Urothelium cell line (cell line): ENCODE results near the gene CYTH2.
"Not testable (repeated sequence)": the region's sequence is repeated elsewhere in the genome, so short reads cannot be mapped to it uniquely, and the experiment has no call there.

ENCODE experiments used
- DNase-seq: peaks from one replicate; pipeline ENCODE4 v3.0.0; 2011; ENCODE audit warnings: low spot score, mixed read lengths
- FAIRE-seq: peaks from 2 replicates; lab custom pipeline; 2011; peaks lifted over from hg19 to GRCh38; lab: Jason Lieb, UNC

CYTH2 gene

DNA sequence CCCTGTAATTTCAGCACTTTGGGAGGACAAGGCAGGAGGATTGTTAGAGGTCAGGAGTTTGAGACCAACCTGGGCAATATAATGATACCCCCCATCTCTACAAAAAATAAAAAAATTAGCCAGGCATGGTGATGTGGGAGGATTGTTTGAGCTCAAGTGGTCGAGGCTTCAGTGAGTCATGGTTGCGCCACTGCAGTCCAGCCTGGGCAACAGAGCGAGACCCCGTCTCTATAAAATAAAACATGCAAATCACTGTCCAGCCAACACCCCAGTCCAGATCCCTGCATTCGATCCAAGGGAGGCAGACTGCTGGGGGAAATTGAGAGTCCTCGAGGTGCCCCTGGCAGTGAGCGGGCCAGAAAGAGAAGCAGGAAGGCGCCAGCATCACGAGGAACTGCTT, 7.0 kb downstream of the CYTH2 start:
- DNase-seq = no peak
- no peak for FAIRE-seq

DNA sequence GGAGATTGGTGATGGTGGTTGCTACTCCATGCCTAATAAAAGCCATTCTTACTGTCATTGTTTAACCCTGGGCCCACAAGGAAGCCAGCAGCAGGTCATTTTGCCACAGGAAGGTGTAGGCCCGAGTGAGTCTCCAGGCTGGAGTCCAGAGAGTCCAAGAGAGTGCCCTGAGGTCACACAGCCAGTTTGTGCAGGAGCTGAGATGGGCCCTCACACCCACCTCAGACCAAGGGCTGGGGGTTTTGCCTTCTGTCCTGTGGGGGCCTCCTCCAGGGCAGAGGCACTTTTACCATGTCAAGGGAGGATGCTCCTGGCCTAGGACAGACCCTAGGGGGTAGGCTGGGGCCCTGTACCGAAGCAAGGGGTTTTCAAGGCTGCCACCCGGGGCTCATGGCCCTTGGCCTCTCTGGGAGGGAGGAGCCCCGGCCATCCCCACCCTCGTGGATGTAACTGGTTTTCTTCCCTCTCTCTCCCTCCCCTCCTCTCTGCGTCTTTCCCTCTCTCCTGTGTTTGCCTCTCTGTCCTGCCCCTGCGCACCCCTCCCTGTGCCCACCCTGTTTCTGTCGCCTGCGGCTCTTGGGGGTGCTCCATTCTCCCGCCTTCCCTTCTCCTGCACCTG, 8.0 kb downstream of the CYTH2 start:
- FAIRE-seq = no peak
- no peak for DNase-seq

DNA sequence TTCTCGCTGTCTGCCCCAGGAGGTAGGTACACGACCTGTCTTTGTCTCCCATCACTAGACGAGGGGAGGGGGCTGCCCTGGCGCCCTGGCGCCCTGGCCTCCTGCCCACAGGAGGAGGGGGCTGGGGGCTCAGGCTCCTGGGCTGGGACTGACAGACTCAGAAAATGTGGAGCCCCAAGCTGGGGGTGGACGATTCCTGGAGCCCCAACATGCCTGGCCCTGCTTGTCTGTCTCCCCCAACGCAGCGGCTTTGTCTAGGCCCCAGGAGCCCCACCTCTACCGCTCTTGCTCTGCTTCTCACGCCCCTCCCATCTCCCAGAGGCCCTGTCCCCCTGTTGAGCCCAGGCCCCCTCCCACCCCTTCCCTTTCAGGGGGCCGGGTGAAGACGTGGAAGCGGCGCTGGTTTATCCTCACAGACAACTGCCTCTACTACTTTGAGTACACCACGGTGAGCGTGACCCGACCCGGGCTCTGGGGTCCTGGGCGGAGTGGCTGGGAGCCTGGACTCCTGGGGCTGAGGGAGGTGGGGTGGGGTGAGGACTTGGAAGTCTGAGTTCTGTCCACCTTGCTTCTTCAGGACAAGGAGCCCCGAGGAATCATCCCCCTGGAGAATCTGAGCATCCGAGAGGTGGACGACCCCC, 8.6 kb downstream of the CYTH2 start:
- no peak for DNase-seq
- FAIRE-seq = no peak

DNA sequence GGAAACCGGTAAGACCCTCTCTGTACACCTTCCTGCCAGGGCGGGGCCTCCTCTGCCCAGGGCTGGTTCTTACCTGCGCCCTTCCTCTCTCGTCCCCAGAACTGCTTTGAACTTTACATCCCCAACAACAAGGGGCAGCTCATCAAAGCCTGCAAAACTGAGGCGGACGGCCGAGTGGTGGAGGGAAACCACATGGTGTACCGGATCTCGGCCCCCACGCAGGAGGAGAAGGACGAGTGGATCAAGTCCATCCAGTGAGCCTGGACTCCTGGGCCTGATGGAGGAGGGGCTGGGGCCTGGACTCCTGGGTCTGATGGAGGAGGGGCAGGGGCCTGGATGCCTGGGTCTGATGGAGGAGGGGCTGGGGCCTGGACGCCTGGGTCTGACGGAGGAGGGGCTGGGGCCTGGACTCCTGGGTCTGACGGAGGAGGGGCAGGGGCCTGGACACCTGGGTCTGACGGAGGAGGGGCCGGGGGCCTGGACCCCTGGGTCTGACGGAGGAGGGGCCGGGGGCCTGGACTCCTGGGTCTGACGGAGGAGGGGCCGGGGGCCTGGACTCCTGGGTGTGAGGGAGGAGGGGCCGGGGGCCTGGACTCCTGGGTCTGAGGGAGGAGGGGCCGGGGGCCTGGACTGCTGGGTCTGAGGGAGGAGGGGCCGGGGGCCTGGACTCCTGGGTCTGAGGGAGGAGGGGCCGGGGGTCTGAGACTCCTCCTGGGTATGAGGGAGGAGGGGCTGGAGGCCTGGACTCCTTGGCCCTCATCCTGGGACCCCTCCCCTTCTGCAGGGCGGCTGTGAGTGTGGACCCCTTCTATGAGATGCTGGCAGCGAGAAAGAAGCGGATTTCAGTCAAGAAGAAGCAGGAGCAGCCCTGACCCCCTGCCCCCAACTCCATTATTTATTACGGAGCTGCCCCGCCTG, 9.4 kb downstream of the CYTH2 start:
- FAIRE-seq (no peak), DNase-seq (no peak)

DNA sequence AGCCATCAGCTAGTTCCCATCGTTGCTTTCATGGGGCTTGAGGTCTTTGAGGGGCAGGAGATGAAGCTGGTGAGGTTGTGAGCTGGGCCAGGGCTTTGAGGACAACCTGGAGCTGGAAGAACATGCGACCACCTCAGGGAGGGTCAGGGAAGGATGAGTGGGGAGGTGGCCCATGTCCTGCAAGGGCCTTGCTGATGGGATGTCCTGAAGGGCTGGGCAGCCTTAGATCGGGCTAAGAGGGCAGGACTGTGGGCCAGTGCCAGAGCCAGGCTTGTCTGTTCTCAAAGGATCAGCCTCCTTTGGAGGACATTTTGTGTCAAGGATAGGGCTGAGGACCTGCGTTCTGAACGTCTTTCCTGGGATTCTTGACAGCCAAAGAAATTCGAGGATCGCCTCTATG, 10.5 kb downstream of the CYTH2 start:
- no peak for FAIRE-seq
- DNase-seq = no peak

DNA sequence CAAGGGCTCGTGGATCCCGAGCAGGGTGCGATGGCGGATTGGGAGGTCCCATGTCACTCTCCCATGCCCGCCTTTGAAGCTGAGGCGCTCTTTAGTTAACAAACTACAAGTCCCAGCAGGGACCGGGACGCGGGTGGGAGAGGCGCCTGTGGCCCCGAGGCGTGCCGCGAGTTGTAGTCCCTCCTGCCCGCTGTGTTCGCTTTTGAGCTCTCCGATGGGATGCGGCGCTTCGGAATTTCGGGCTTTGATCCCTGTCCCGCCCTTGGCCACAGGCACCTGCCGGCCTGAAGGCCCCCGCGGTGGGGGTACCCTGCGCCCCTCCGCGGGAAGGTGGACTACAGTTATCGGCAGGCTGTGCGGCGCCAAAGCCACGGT, 11.0 kb downstream of the CYTH2 start:
- FAIRE-seq (no peak), DNase-seq (no peak)

DNA sequence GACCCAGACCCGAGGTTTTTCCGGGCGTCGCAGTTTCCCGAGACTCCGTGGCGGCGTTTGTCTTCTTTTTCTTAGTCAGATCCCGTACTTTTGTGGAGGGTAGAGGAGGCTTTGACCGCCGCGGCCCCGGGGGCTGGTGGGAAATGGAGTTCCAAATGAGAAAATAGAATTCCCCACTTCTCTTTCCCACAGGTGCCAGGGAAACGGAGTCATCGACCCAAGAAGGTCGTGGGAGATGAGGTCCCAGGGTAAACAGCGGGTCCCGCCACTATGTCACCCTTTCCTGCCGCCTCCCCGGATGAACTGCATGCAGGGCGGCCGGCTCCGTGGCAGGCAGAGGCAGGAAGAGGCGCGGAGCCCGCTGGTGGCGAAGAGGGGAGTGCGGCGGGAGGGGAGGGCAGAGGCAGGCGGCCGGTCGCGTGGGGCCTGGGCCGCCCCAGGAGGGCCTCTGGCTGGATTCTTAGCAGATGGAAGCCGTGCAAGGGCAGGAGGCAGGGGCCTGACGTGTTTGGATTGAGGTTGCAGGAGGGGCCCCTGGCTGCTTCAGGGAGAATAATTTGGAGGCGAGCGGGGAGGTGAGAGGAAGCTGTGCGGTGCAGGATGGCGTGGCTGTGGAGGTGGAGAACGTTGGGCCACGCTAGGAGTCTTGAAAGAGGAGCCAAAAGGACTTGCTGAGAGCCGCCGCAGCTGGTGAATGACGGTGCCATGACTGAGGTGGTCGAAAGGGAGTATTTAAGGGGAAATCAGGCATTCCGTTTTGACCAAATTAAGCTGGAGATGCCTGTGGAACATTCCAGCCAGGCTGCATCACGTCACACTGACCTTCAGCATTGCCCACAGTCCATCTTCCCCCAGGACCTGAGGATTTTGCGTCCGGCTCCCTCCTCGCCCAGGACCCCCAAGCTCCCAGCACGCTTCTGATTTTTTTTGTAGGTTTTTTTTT, 11.7 kb downstream of the CYTH2 start:
- FAIRE-seq = no peak
- no peak for DNase-seq

DNA sequence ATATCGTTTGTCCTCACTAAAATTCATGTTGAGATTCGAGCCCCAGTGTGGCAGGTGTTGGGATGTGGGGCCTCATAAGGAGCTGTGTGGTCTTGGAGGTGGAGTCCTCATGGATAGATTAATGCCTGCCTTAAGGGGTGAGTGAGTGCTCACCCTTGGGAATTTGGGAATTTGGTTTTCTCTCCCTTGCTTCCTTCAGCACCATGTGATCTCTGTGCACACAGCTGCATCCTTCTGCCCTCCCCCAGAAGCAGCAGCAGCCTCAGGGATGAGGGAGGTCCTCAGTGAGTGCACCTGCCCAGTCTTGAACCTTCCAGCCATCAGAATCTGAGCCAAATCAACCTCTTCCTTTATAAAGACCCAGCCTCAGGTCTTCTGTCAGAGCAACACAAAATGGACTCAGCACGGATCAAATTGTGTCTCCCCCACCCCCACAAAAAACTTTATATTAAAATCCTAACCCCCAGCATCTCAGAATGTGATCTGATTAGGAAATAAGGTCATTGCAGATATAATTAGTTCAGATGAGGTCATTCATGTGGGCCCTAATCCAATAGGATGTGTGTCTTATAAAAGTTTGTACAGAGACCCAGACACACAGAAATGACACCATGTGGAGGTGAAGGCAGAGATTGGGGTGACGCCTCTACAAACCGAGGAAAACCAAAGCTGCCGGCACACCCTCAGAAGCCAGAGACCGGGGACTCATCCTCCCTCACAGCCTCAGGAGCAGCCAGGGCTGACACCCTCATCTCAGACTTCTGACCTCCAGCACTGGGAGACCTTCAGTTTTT, 12.9 kb downstream of the CYTH2 start:
- DNase-seq (peak; percentile 20), FAIRE-seq (no peak)

DNA sequence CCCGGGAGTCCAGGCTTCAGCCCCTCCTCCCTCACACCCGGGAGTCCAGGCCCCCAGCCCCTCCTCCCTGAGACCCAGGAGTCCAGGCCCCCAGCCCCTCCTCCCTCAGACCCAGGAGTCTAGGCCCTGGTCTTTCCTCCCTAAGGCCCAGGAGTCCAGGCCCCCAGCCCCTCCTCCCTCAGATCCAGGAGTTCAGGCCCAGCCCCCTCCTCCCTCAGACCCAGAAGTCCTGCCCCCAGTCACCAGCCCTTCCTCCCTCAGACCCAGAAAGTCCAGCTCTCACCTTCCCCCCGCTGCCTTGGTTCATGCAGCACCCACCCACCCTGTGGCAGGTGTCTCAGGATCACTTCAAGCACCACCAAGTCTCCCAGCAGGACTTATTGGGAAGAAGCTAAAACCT, 14.1 kb downstream of the CYTH2 start:
- DNase-seq (no peak), FAIRE-seq (no peak)

DNA sequence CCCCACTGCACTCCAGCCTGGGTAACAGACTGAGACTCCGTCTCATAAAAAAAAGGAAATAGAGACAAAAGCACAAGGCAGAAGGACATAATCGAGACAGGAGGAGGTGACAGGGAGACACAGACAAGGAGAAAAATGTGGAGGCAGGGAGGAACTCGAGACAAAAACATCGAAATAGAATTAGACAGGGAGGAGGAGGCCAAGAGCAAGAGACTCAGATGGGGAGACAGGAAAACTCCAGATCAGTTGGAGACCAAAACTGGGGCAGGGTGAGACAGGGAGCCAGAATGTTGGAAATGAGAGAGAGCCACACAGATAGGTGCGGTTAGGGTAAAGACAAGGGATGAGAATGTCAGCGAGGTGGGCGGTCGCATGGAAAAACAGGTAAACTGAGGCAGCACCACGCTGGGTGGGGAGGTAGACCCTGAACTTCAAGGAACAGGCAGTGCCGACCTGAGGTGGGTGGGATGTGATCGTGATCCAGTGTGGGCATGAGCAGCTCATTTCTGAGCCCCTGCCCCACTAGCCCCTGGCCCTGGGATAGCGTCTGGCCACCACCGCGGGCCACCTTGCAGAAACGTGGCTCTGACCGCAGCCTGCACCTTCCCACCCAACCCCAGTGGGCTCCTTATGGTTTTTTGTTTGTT, 15.2 kb downstream of the CYTH2 start:
- no peak for DNase-seq
- no peak for FAIRE-seq

DNA sequence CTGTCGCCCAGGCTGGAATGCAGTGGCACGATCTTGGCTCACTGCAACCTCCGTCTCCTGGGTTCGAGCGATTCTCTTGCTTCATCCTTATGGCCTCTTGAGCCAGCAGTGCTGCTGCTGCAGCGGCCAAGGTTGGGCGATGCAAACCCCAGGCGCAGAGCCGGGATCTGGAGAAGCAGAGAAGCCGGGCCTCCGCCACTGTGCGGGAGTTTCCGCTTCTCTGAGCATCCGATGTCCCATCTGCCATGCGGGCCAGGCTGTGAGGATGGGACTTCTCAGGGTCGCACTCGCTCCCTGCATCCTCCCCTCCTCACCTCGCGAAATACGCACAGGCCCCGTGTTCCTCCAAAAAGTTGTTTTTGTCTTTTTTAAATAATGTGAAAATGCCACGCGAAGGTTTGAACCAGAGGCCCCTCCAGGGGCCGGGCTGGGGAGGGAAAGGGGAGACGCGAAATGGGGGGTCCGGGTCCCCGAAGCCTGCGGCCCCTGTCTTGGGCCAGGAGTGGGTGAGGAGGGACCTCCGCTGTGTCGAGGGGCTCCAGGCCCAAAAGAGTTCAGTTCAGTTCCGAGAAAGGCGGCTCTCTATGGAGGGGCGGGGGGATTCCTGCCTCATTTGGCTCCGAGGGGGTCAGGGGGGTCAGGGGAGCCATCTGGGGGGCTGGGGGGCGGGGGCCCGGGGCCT, 15.9 kb downstream of the CYTH2 start:
- FAIRE-seq = no peak
- DNase-seq = no peak

DNA sequence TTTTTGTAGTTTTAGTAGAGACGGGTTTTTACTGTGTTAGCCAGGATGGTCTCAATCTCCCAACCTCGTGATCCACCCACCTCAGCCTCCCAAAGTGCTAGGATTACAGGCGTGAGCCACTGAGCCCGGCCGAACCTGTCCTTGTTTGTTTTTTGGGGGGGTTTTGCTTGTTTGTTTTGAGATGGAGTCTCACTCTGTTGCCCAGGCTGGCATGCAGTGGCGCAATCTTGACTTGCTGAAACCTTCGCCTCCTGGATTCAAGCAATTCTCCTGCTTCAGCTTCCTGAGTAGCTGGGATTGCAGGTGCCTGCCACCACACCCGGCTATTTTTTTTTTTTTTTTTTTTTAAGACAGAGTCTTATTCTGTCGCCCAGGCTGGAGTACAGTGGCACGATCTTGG, 17.5 kb downstream of the CYTH2 start:
- not testable (repeated sequence) for FAIRE-seq, DNase-seq

DNA sequence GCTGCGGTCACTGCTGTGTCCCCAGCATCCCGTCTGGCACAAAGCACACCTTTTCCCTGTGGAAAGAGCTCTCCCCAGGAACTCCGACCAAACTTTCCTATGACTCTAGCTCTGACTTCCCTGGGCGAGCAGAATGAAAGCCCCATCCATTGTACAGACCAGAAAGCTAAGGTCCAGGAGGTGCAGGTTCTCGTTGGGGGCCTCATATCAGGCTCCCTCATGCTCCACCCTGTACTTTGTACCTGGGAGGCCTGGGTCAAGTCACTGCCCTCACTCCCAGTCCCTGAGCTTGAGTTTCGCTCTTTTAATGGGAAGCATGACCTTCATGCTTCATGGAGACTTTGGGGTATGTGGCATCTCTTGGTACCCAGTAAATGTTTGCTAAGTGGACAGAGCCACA, 18.4 kb downstream of the CYTH2 start:
- no peak for FAIRE-seq
- DNase-seq = no peak

DNA sequence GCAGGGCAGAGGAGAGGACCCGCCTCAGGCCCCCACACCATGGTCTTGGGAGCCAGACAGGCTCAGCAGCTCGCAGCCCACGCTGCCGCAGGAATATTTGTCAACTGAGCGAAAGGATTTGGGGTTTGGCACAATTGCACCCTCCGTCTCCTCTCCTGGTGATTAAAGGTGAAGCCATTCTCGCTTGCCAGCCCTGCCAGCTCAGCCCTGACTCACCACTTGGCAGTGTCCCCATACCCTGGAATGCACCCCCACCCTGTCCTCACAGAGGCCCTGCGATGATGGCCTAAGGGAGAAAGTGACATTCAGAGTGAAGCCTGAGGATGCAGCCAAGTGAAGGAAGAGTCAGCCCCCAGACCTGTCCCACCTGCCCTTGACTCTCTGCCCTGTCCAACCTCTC, 18.8 kb downstream of the CYTH2 start:
- FAIRE-seq (peak; percentile 81), DNase-seq (peak; percentile 89)

DNA sequence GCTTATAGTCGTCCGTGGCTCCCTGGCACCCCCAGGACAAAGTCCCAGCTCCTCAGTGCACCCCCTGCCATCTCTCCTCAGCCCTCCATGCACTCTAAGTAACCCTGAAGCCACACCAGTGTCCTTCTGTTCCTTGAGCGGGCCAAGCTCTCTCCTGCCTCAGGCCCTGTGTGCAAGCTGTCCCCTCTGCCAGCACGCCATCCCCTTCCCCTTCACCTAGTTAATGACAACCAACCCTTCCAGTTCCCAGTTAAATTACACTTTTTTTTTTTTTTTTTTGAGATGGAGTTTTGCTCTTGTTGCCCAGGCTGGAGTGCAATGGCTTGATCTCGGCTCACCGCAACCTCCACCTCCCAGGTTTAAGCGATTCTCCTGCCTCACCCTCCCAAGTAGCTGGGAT, 19.3 kb downstream of the CYTH2 start:
- FAIRE-seq, DNase-seq: not testable (repeated sequence)

DNA sequence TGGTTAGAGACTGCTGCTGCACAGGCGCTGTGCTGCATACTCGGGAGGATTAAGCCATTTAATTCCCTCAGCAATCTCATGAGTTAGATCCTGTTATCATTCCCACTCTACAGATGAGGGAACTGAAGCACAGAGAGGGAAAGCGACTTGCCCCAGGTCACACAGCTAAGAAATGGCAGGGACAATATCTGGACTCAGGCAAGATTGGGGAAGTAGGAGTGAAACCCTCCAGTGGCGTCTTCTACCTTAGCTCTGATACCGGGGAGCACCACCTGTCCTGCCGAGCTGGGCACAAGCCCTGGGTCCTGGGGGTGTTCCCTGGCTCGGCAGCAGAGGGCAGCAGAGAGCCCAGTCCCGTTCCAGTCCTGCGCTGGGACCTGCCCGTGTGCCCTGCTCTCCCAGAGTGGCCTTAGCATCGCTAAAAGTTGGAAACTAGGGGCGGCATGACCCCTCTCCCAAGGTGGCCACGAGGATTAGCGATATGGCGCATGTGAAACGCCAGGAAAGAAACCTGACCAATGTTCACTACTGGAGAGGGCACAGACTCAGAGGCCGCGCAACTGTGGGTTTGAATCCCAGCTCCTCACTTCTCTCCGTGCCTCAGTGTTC, 20.5 kb downstream of the CYTH2 start:
- no peak for FAIRE-seq

DNA sequence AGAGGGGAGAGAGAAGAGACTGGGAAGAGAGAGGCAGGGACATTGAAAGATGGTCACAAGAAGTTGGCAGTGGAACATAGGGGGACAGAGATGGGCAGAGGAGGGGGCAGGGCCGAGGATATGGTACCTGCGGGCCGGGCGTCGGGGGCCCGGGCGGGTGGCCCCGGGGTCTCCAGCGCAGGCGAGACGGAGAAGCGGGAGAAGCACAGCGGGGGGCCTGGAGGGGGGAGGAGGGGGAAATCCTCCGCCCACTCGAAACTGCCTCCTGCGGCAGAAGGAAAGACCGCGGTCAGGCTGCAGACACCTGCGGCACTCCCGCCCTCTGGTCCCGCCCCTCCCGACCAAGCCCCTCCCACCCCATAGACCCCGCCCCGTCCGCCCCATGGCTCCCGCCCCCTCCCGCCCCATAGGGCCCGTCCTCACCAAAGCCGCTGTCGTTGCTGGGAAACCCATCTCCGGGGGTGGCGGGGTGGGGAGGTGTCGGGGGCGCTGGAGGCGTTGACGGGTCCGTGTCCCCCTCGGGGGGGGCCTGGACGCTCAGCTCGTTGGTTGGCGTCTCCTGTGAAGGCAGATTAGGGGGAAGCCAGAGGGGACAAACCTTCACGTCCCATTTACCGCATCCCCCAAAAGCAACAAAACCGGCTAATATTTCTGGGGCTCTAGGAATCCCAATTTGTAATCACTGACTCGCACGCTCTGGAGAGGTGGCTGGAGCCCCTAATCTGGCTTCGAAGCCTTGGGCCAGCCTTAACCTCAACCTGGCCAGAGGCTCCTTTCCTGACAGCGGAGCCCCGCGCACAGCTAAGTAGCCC, 22.0 kb downstream of the CYTH2 start:
- no peak for FAIRE-seq
- DNase-seq = peak; percentile 82

More for the DNA sequence above, 20.5 kb downstream of the CYTH2 start:
- DNase-seq = peak; percentile 80

DNA sequence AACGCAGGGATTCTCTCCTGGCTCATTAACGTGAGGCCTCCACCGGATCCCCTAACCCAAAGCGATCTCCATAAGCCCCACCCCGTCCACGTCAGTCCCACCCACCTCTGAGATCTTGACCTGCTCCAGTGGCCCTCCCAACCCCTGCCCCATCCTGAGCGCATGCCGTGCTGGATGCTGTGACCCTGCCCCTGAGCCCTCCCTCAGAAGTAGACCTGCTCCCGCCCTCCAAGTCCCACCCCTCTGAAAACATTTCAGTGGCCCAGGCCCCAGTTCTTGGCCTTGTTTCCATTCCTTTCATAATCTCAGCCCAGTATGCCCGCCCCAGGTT, 22.6 kb downstream of the CYTH2 start:
- no peak for FAIRE-seq
- DNase-seq = no peak
